Neural cell (in vitro differentiated cells): ENCODE data around the gene COL23A1. TPM values are rescaled to one million over a fixed set of nuclear protein-coding genes. Genes with fewer than 3 reads are reported as not detected.

Experiments used
- H2AFZ ChIP-seq: fragments of 200-600, 300-800 bp; sonication (generic), shearing (Covaris generic); 2 replicates; pipeline ENCODE4 v1.6.0; 2014; ENCODE audit warnings: low read depth, mild to moderate bottlenecking, antibody characterized with exemption, low read length, moderate library complexity
- H3F3A ChIP-seq: fragments of 200-600 bp; shearing (Covaris generic); 2 replicates; pipeline ENCODE4 v1.6.1; 2016; ENCODE audit warnings: mild to moderate bottlenecking, moderate library complexity, mixed read lengths, antibody characterized with exemption, low read length; ENCODE audit not compliant: insufficient read depth, poor library complexity, severe bottlenecking
- H3K27ac ChIP-seq: fragments of 200-600, 300-800 bp; sonication (generic), shearing (Covaris generic); 2 replicates; pipeline ENCODE4 v1.5.1; 2014; ENCODE audit warnings: mild to moderate bottlenecking, low read length, moderate library complexity
- H3K27me3 ChIP-seq: fragments of 300-800, 200-600 bp; sonication (generic), shearing (Covaris generic); 2 replicates; pipeline ENCODE4 v1.6.0; 2014; ENCODE audit warnings: mild to moderate bottlenecking, low read depth, low read length, moderate library complexity; ENCODE audit not compliant: insufficient read depth
- H3K36me3 ChIP-seq: fragments of 300-800, 200-600 bp; sonication (generic), shearing (Covaris generic); 2 replicates; pipeline ENCODE4 v1.5.1; 2014; ENCODE audit warnings: mild to moderate bottlenecking, antibody characterized with exemption, low read length, moderate library complexity; ENCODE audit not compliant: insufficient read depth
- H3K4me2 ChIP-seq: fragments of 300-800, 200-600 bp; sonication (generic), shearing (Covaris generic); 2 replicates; pipeline ENCODE4 v1.6.0; 2014; ENCODE audit warnings: mild to moderate bottlenecking, low read length
- H3K4me3 ChIP-seq: fragments of 300-800, 200-600 bp; sonication (generic), shearing (Covaris generic); 2 replicates; pipeline ENCODE4 v1.5.1; 2014; ENCODE audit warnings: mild to moderate bottlenecking, low read length, moderate library complexity
- H3K79me2 ChIP-seq: fragments of 200-600 bp; shearing (Covaris generic); replicated peaks from 2 replicates; pipeline ENCODE4 v1.6.0; 2014; ENCODE audit warnings: mild to moderate bottlenecking, low read length, moderate library complexity; ENCODE audit not compliant: insufficient read depth
- H3K9ac ChIP-seq: fragments of 300-800, 200-600 bp; sonication (generic), shearing (Covaris generic); 2 replicates; pipeline ENCODE4 v1.6.1; 2016; ENCODE audit warnings: mild to moderate bottlenecking, low read length, mixed read lengths
- H3K9me2 ChIP-seq: fragments of 200-600 bp; shearing (Covaris generic); 2 replicates; pipeline ENCODE4 v1.6.1; 2016; ENCODE audit warnings: mild to moderate bottlenecking, low read length, mixed read lengths; ENCODE audit not compliant: insufficient read depth
- H3K9me3 ChIP-seq: fragments of 200-600, 300-800 bp; sonication (generic), shearing (Covaris generic); 2 replicates; pipeline ENCODE4 v1.6.1; 2016; ENCODE audit warnings: mild to moderate bottlenecking, mixed run types, low read length, moderate library complexity, mixed read lengths
- H4K20me1 ChIP-seq: fragments of 200-600 bp; shearing (Covaris generic); 2 replicates; pipeline ENCODE4 v1.6.1; 2016; ENCODE audit warnings: mild to moderate bottlenecking, mixed run types; ENCODE audit not compliant: insufficient read depth
- EP300 ChIP-seq: fragments of 450-650 bp; conservative IDR thresholded peaks from 2 replicates; pipeline ENCODE4 v1.6.1; 2014; ENCODE audit warnings: antibody characterized with exemption, mild to moderate bottlenecking, moderate library complexity; ENCODE audit not compliant: poor library complexity, severe bottlenecking
- EZH2 ChIP-seq: fragments of 200-600, 300-800 bp; shearing (Covaris generic), sonication (generic); IDR thresholded peaks from 2 replicates; pipeline ENCODE4 v1.6.1; 2014; ENCODE audit warnings: antibody characterized with exemption, low read length, borderline replicate concordance, mild to moderate bottlenecking; ENCODE audit not compliant: insufficient read depth, poor library complexity, severe bottlenecking
- MXI1 ChIP-seq: fragments of 450-650 bp; conservative IDR thresholded peaks from 2 replicates; pipeline ENCODE4 v1.6.1; 2014; ENCODE audit warnings: antibody characterized with exemption, mild to moderate bottlenecking; ENCODE audit not compliant: poor library complexity, severe bottlenecking
- POLR2AphosphoS5 ChIP-seq: IDR thresholded peaks from 2 replicates; pipeline ENCODE4 v1.6.1; 2012
- RAD21 ChIP-seq: fragments of 450-650 bp; conservative IDR thresholded peaks from 2 replicates; pipeline ENCODE4 v1.6.1; 2014; ENCODE audit warnings: antibody characterized with exemption, mild to moderate bottlenecking, moderate library complexity
- SMC3 ChIP-seq: fragments of 450-650 bp; conservative IDR thresholded peaks from 2 replicates; pipeline ENCODE4 v1.6.1; 2014; ENCODE audit warnings: antibody characterized with exemption, mild to moderate bottlenecking, moderate library complexity; ENCODE audit not compliant: poor library complexity
- TAF1 ChIP-seq: IDR thresholded peaks from 2 replicates; pipeline ENCODE4 v1.6.1; 2012; ENCODE audit warnings: low read depth
- polyA plus RNA-seq: library from polyadenylated mRNA; depleted of rRNA; stranded (reverse); fragments of >200 nt; gene quantifications from 2 replicates; pipeline ENCODE4 v1.2.3, GENCODE V29; 2014
- TF ChIP-seq, protein P1 (sequence below): fragments of 450-650 bp; IDR thresholded peaks from 2 replicates; pipeline ENCODE4 v1.5.1; 2014; ENCODE audit warnings: antibody characterized with exemption, mild to moderate bottlenecking, moderate library complexity; ENCODE audit not compliant: poor library complexity, severe bottlenecking
- TF ChIP-seq, protein P2 (sequence below): IDR thresholded peaks from 2 replicates; pipeline ENCODE4 v1.6.1; 2012; ENCODE audit warnings: borderline replicate concordance

COL23A1 gene
- polyA plus RNA-seq, 1 donor from 2014 or later = not detected

- H3K9me3 ChIP-seq = peaks cover 3% of the 10 kb centered on the region
- no peak overlapping the region for H3K4me2 ChIP-seq
- no peaks in the 10 kb centered on the region for H3K79me2 ChIP-seq
- TF ChIP-seq EP300 (no peak), POLR2AphosphoS5 (no peak), TAF1 (no peak), EZH2 (no peak)
- TF ChIP-seq, protein P1, sequence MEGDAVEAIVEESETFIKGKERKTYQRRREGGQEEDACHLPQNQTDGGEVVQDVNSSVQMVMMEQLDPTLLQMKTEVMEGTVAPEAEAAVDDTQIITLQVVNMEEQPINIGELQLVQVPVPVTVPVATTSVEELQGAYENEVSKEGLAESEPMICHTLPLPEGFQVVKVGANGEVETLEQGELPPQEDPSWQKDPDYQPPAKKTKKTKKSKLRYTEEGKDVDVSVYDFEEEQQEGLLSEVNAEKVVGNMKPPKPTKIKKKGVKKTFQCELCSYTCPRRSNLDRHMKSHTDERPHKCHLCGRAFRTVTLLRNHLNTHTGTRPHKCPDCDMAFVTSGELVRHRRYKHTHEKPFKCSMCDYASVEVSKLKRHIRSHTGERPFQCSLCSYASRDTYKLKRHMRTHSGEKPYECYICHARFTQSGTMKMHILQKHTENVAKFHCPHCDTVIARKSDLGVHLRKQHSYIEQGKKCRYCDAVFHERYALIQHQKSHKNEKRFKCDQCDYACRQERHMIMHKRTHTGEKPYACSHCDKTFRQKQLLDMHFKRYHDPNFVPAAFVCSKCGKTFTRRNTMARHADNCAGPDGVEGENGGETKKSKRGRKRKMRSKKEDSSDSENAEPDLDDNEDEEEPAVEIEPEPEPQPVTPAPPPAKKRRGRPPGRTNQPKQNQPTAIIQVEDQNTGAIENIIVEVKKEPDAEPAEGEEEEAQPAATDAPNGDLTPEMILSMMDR = no peak
- TF ChIP-seq, protein P2, sequence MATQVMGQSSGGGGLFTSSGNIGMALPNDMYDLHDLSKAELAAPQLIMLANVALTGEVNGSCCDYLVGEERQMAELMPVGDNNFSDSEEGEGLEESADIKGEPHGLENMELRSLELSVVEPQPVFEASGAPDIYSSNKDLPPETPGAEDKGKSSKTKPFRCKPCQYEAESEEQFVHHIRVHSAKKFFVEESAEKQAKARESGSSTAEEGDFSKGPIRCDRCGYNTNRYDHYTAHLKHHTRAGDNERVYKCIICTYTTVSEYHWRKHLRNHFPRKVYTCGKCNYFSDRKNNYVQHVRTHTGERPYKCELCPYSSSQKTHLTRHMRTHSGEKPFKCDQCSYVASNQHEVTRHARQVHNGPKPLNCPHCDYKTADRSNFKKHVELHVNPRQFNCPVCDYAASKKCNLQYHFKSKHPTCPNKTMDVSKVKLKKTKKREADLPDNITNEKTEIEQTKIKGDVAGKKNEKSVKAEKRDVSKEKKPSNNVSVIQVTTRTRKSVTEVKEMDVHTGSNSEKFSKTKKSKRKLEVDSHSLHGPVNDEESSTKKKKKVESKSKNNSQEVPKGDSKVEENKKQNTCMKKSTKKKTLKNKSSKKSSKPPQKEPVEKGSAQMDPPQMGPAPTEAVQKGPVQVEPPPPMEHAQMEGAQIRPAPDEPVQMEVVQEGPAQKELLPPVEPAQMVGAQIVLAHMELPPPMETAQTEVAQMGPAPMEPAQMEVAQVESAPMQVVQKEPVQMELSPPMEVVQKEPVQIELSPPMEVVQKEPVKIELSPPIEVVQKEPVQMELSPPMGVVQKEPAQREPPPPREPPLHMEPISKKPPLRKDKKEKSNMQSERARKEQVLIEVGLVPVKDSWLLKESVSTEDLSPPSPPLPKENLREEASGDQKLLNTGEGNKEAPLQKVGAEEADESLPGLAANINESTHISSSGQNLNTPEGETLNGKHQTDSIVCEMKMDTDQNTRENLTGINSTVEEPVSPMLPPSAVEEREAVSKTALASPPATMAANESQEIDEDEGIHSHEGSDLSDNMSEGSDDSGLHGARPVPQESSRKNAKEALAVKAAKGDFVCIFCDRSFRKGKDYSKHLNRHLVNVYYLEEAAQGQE = no peak
- no peak overlapping the region for H3K9ac ChIP-seq
- H3K4me3 ChIP-seq = no peak overlapping the region
- no peak overlapping the region for H3K27ac ChIP-seq
- no peaks in the 10 kb centered on the region for H3K9me2 ChIP-seq
- no peaks in the 10 kb centered on the region for H3K27me3 ChIP-seq
- H2AFZ ChIP-seq = no peak overlapping the region
- H3F3A ChIP-seq = no peaks in the 10 kb centered on the region
- H3K36me3 ChIP-seq = no peaks in the 10 kb centered on the region
- H4K20me1 ChIP-seq = no peaks in the 10 kb centered on the region
These were observed 153.8 kb downstream of the COL23A1 start for GRCh38 chr5:178436326-178436940.

DNA sequence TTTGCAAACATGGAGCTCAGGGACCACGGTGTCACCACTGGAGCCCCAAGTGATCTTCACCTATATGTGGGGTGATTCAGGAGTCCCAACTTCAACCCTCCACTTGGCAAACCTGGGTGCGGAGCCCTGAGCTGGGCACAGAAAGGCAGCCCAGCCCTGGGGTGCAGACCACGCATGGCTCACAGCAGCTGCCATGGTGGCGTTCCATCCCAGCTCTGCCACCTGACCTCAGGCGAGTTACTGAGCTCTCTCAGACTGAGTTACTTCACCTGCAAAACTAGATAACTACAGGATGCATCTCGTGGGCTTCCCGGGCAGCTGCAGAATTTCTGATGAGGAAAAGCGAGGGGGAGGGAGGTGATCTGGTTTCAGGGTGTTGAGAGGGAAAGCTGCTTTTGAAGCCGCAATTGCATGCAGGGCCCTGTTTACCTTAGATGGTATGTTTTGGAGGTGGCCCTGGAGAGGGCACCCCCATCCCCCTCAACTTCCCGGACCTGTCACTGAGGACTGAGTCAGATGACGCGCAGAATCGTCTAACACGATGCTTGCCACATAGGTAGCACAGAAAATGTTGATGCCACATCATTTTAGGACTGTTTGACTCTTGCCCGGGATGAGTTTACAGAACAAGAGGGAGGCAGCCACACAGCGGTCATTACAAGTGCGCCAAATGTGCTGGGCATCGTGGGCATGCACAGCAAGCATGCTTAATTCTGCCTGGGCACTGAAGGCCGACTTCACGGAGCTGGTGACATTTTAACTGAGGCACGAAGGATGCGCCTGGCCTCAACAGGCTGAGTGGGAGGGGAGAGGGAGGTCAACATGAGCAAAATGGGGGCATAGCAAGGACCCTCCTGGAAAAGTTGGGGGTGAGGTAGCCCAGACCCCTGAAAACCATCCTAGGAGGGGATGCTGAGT, 154.6 kb downstream of the COL23A1 start:
- Histone ChIP-seq H3K4me3 (no peak overlapping the region), H3K9me2 (no peaks in the 10 kb centered on the region), H3F3A (no peaks in the 10 kb centered on the region), H4K20me1 (no peaks in the 10 kb centered on the region), H3K27ac (no peak overlapping the region), H3K9ac (no peak overlapping the region), H3K9me3 (peaks cover 3% of the 10 kb centered on the region), H2AFZ (no peak overlapping the region), H3K4me2 (no peak overlapping the region), H3K79me2 (no peaks in the 10 kb centered on the region), H3K27me3 (no peaks in the 10 kb centered on the region), H3K36me3 (no peaks in the 10 kb centered on the region)
- TF ChIP-seq TAF1 (no peak), RAD21 (no peak), EZH2 (no peak), EP300 (no peak), POLR2AphosphoS5 (no peak), MXI1 (no peak), SMC3 (no peak)
- TF ChIP-seq, protein P1 = no peak
- TF ChIP-seq, protein P2 = no peak
